GM19043 (cell line): ENCODE data around the gene SYNM.

Experiments used
- ATAC-seq: cut with Tn5 transposase; IDR thresholded peaks from one replicate; pipeline ENCODE4 v1.9.1; 2021; ENCODE audit warnings: low read depth; ENCODE audit not compliant: unreplicated experiment

Gene SYNM

GRCh38 chr15:99163271-99164062 is 58.6 kb downstream of the SYNM start:
- ATAC-seq: no peak

GRCh38 chr15:99164119-99164518 is 59.2 kb downstream of the SYNM start:
- no peak for ATAC-seq

GRCh38 chr15:99165020-99165790 is 60.3 kb downstream of the SYNM start:
- no peak for ATAC-seq

DNA sequence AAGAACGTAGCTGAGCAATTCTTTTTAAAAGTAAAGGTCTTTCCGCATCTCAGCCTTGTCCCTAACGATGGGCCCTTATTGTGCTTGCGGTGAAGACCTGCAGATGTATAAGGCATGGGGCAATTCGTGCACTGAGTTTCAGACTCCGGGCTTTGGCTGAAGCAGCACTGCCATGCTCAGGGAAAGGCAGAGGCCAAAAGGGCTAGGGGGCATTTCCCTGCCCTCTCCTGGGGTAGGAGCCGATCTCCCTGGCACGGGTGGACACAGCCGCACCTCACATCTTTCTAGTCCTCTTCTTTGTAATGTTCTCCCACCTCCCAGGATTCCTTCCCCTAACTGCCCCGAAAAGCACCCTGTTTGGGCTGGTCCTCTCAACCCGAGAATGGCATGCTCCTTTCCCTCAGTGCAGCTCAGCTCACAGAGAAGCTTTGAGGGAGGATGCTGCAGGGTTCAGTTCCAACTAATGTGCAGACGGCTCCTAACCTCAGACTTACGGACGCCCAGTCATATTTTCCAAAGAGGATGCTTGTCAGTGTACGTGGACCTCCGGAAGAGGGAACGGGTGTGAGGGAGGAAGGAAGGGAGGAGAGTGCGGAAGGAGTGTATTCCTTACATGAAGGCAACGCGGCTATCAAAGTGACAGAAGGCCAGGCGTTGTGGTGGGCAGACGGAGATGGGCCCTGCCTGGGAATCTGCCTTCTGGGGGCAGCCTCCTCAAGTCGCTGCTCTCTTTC is 61.2 kb downstream of the SYNM start:
- ATAC-seq: no peak

- ATAC-seq: no peak
These were observed 62.3 kb downstream of the SYNM start for GRCh38 chr15:99167201-99167600.

DNA sequence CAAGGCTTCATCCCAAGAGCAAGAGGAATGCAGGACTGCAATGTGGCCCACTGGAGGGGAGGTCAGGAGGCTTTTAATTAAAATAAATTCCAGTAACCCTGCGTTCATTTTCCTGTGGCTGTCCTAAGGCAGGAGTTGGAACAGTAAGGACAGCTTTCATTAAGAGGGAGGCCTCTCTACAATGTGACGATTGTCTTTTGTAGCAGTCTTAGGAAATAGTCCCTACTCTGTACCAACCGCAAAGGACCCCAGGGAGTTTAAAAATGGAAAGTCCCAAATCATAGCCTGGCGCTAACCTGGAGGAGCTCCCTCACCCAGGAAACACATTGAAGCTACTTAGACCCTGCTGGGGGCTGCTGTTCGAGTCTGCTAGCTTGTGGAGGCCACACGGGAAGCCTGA is 62.8 kb downstream of the SYNM start:
- peak; percentile 45 for ATAC-seq

DNA sequence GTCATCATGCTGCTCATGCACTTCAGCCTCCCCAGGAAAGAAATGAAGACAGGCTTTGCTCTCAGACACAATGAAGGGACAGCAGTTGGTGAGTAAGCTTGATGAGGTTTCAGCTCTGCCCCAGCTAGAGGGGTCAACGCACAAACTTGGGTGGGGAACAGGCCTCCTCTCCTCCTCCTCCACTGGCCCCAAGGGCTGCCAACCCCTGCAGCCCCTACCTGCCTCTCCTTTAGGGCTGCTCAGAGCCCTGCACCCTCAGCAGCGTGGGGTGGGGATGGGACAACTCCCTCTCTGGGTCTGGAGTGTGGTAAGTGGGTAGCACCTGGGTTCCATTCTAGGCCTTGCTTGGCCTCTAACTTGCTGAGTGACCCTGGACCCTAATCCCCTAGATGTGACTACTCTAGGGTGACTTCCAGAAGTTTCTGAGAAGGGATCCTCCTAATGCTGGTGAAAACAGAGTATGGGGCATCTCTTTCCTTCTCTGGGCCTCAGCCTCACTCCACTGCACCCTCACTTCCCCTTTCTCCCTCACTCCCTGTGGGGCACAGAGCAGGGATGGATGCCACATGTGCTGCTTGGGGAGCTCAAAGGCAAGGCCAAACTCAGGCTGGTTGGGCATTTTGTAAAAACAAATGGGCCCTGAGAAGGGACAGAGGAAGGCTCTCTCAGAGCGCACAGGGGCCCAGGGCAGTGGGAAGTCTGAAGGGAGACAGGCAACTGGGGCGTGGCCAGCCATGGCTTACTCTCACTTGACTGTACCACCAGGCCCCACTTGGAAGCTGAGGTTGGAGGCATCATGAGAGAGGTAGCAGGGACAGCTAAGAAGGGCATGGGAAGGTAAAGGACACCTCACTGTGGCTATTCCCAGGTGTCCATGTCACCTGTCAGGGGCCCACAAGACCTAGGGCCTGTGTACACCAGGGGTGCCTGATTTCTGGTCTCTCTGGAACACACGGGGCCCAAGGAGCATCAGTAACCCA is 64.0 kb downstream of the SYNM start:
- ATAC-seq: no peak

DNA sequence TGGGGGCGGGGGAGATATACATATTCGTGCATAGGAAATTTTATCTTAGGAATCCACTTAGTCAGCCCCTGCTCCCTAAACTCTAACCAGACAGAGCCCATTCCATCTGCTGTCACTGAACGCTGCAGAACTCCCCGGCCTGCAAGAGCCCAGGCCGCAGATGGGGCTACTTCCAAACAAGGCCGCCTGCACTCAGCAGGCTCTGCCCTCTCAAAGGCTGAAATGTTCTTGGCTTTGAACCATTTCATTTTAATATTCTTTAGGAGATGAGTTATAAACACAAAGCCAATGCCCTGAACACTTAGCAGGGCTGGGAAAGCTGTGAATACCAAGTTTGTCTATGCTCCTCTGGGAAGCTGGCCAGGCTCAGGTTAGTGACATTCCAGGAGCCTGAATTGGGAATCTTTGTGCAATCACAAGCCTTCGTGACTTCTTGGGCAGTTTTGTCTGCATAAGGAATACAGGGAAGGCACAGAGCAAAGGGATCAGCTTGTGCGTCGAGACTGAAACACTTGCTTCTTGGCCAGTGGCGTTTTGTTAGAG is 65.0 kb downstream of the SYNM start:
- ATAC-seq: no peak

DNA sequence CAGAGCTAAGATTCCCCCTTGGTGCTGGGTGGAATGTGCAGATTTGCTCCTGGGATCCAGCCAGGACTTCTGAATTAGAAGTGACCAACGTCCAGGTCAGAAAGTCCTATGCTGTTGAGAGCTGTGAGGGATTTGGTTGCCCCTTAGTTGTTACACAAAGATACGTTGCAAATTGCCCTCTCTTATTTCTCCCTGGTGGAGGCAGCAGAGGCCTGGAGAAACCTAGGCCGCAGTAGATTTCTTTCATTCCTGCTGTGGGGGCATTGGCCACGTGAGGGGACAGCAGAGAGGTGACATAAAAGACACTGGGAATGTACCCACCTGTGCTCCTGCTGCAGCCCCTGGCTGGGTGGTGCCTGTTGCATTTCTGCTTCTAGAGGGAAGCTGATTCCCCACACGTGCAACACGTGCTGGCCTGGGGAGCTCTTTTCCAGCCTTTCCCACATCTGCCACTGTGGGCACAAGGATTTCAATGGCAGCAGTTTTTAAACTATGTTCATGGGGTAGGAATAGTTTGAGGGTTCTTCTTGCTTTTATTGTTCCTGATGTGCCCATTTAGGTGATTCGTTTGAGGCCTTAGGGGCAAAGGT is 65.7 kb downstream of the SYNM start:
- no peak for ATAC-seq

DNA sequence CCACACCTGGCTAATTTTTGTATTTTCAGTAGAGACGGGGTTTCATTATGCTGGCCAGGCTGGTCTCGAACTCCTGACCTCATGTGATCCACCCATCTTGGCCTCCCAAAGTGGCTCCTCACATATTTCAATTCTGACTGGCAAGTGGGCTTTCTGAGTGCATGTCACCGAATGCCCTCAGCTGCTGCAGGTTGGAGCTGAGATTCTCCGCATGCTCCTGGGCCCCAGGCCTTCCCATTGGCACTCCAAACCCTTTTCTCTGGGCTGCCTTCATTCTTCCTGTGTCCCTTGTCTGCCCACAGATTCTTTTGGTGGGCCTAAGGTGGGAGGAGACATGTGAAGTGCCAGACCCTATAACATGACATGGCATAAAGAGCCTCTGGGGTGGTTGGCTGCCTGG is 67.3 kb downstream of the SYNM start:
- ATAC-seq: no peak

DNA sequence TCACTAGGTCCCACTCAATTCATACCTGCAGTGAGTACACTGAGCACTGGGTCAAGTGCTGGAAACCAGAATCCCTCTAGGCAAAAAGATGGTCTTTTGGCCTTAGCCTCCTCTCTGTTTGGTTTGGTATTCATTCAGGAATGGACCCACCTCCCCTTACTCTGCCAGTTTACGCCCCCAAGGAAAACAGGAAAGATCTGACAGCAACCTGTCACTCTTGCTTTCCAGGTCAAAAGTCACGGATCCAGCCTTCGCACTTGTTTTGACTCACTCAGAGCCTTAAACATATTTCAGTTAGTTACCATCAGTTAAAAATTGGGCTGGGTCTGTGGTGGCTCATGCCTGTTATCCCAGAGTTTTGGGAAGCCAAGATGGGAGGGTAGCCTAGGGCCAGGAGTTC is 68.1 kb downstream of the SYNM start:
- no peak for ATAC-seq

- no peak for ATAC-seq
These were observed 69.9 kb downstream of the SYNM start for GRCh38 chr15:99174567-99175395.

DNA sequence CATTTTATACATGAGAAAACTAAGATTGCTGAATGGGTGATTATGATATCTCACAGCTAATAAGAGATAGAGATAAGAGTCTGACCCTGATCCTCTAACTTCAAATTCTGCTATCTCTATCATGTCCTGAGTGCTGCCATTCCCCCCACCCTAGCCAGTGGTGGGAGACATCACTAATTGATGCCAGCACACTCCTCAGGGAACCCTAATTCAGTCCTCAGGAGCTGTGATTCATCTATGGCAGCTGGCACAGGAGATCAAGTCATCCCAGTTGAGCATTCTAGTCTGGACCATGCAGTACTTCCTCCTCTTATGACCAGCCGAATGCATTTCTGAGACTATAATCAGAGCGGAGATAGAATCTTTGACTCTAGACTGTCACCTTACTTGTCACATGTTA is 71.9 kb downstream of the SYNM start:
- no peak for ATAC-seq

GRCh38 chr15:99177679-99178078 is 72.8 kb downstream of the SYNM start:
- no peak for ATAC-seq

DNA sequence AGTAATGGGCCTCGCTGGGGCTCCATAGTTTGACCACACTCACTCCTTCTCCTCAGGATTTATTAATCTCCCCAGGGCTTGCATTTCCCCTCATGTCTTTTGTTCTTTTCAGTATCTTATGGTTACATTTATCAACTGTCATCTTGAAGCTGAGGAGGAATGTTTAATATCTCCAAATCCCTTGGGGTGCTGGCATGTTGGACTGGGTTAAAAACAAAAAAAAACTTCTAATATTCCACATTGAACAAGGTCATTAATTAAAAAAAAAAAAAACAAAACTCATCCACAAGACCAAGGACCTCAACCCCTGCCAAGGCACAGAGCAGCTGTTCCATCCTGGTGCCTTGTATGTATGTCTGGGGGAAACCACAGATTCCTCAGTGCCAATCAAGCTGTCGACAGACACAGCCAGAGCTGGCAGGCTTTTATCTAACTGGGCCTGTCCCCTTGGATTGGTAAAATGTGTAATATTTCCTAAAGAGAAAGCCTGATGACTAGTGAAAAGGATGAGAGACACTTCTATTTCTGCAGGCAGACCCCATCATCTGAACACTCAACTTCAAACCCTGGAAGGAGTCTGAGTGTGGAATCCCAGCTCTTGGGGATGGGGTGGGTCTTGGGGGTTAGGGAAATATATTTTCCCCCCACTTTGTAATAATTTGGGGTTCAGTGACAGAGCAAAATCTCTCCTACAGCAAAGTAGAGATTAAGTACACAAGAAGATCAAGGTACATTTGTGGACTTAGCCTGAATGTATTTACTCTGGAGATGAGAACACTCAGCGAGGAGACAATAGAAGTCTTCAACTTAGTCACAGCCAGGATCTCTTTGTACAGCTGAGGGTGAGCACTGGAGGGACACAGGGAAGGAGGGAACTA is 75.4 kb downstream of the SYNM start:
- no peak for ATAC-seq

DNA sequence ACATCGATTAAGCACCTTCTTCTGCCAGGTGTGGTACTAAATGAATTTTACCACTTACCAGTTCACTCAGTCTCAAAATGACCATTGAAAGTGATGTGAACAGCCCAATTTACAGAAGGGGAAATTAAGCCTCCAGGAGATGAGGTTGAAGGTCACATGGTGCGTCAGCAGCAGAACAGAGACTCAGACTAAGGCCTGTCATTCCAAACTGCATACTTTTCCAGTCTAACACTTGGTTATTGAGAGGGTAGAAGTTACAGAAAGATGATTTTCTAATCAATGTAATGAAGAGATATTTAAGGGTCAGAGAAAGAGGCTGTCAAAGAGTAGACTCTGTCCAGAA is 76.1 kb downstream of the SYNM start:
- no peak for ATAC-seq

GRCh38 chr15:99181545-99181971 is 76.7 kb downstream of the SYNM start:
- no peak for ATAC-seq

- ATAC-seq: no peak
These were observed 77.9 kb downstream of the SYNM start for GRCh38 chr15:99182791-99183190.
